HEK293 (cell line): Measurements from ENCODE around the gene NAXE.

Experiments used
- CTCF ChIA-PET: fragments of 350-600 bp; formaldehyde crosslinking; extraction: SDS; loops from one replicate; lab custom pipeline; 2021; ENCODE audit warnings: antibody characterized with exemption; lab: Yijun Ruan, JAX
- POLR2A ChIA-PET: fragments of 300-600 bp; formaldehyde crosslinking; extraction: SDS; loops from one replicate; lab custom pipeline; 2020; ENCODE audit warnings: antibody characterized with exemption, inconsistent platforms; lab: Yijun Ruan, JAX
- H3K27ac ChIP-seq: fragments of 200-500 bp; sonication (Bioruptor generic); 2 replicates; pipeline ENCODE4 v1.5.1; 2014; ENCODE audit warnings: low read depth, low read length, control low read depth, inconsistent platforms; ENCODE audit errors: extremely low read depth
- H3K36me3 ChIP-seq, 2 experiments: fragments of 200-500 bp in 1 of 2; sonication (Bioruptor generic) in 1 of 2; 1 replicate in 1 of 2; 2 replicates in 1 of 2; pipeline ENCODE4 v1.5.1; 2014 to 2017; ENCODE audit warnings: inconsistent platforms in 2 of 2, low read length in 2 of 2; ENCODE audit not compliant: control insufficient read depth in 2 of 2, insufficient read depth in 1 of 2
- H3K4me1 ChIP-seq: fragments of 200-500 bp; sonication (Bioruptor generic); 2 replicates; pipeline ENCODE4 v1.5.1; 2014; ENCODE audit warnings: mild to moderate bottlenecking, low read length, inconsistent platforms; ENCODE audit not compliant: control insufficient read depth, insufficient read depth
- H3K4me3 ChIP-seq: 2 replicates; pipeline ENCODE4 v1.5.1; 2011; ENCODE audit warnings: low read depth, mild to moderate bottlenecking, control low read depth, low read length, moderate library complexity
- H3K9me3 ChIP-seq: fragments of 200-500 bp; sonication (Bioruptor generic); 2 replicates; pipeline ENCODE4 v1.5.1; 2014; ENCODE audit warnings: low read depth, low read length, inconsistent platforms; ENCODE audit not compliant: control insufficient read depth, insufficient read depth
- CTCF ChIP-seq: fragments of 450-650 bp; formaldehyde crosslinking; IDR thresholded peaks from 2 replicates; pipeline ENCODE4 v1.5.1; 2016; ENCODE audit warnings: missing biosample characterization, missing genetic modification characterization
- KLF10 ChIP-seq: fragments of 450-650 bp; IDR thresholded peaks from 2 replicates; pipeline ENCODE4 v1.5.1; 2018; ENCODE audit warnings: missing biosample characterization, mild to moderate bottlenecking, missing genetic modification characterization
- PRDM1 ChIP-seq: fragments of 450-650 bp; formaldehyde crosslinking; IDR thresholded peaks from 2 replicates; pipeline ENCODE4; 2016; ENCODE audit warnings: missing biosample characterization, missing genetic modification characterization
- SCRT2 ChIP-seq: fragments of 450-650 bp; formaldehyde crosslinking; IDR thresholded peaks from 2 replicates; pipeline ENCODE4 v1.5.1; 2016; ENCODE audit warnings: missing biosample characterization, missing genetic modification characterization
- SETDB1 ChIP-seq: IDR thresholded peaks from one replicate; pipeline ENCODE4 v1.6.1; 2017; ENCODE audit warnings: mild to moderate bottlenecking, low read length, moderate library complexity, mixed read lengths; ENCODE audit not compliant: insufficient read length
- ZEB2 ChIP-seq: fragments of 450-650 bp; formaldehyde crosslinking; IDR thresholded peaks from 2 replicates; pipeline ENCODE4 v1.5.1; 2016; ENCODE audit warnings: missing biosample characterization, missing genetic modification characterization
- ZNF121 ChIP-seq: fragments of 450-650 bp; formaldehyde crosslinking; IDR thresholded peaks from 2 replicates; pipeline ENCODE4 v1.5.1; 2016; ENCODE audit warnings: missing biosample characterization, missing genetic modification characterization
- ZNF16 ChIP-seq: fragments of 450-650 bp; formaldehyde crosslinking; IDR thresholded peaks from 2 replicates; pipeline ENCODE4 v1.5.1; 2016; ENCODE audit warnings: low read depth, missing biosample characterization, missing genetic modification characterization
- ZNF280C ChIP-seq: fragments of 450-650 bp; formaldehyde crosslinking; IDR thresholded peaks from 2 replicates; pipeline ENCODE4 v1.5.1; 2016; ENCODE audit warnings: missing biosample characterization, missing genetic modification characterization
- ZNF366 ChIP-seq: fragments of 450-650 bp; formaldehyde crosslinking; conservative IDR thresholded peaks from 2 replicates; pipeline ENCODE4 v1.5.1; 2016; ENCODE audit warnings: missing biosample characterization, missing genetic modification characterization
- ZNF621 ChIP-seq: fragments of 450-650 bp; formaldehyde crosslinking; IDR thresholded peaks from 2 replicates; pipeline ENCODE4 v1.5.1; 2017; ENCODE audit warnings: missing biosample characterization, missing genetic modification characterization
- ZNF707 ChIP-seq: fragments of 450-650 bp; formaldehyde crosslinking; IDR thresholded peaks from 2 replicates; pipeline ENCODE4 v1.5.1; 2016; ENCODE audit warnings: missing biosample characterization, missing genetic modification characterization
- ZNF776 ChIP-seq: fragments of 450-650 bp; formaldehyde crosslinking; IDR thresholded peaks from 2 replicates; pipeline ENCODE4 v1.5.0; 2017; ENCODE audit warnings: missing biosample characterization, missing genetic modification characterization, borderline replicate concordance
- TF ChIP-seq, protein P1 (sequence below): fragments of 450-650 bp; formaldehyde crosslinking; IDR thresholded peaks from 2 replicates; pipeline ENCODE4 v1.5.1; 2016; ENCODE audit warnings: missing biosample characterization, missing genetic modification characterization

Gene NAXE

DNA sequence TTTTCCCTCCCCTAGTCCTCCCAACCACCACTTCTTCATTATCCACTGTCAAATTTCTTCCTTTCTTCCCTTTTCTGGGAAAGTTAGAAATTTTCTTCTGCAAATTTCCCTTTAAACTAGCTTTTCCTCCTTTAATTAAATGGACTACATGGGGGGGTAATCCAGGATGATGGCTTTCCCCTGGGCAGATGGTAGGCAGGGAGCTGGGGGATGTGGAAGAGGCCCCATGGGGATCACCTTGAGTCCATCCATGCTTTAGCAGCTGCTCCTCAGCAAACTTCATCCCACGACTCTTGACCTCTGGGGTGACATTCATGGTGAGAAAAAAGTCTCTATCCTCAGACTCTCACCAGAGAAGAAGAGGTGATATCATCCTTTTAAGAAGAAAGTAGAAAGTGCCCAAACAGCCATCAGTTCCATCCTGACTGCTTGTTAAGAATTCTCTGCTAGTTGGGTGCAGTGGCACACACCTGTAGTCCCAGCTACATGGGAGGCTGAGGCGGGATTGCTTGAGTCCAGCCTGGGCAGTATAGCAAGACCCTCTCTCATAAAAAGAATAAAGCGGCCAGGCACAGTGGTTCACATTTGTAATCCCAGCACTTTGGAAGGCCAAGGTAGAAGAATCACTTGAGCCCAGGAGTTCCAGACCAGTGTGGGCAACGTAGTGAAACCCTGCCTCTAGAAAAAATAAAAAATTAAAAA lies 7.3 kb downstream of the NAXE start:
- Histone ChIP-seq H3K36me3 (peaks cover 0 to 58% of the 10 kb centered on the region in 2 experiments; a peak in 1 of 3 replicates), H3K27ac (no peak overlapping the region), H3K4me3 (no peak overlapping the region), H3K9me3 (no peaks in the 10 kb centered on the region), H3K4me1 (no peaks in the 10 kb centered on the region)
- ChIA-PET CTCF (interaction anchor here (0.6 to 3.3 kb wide), 9 partner anchors 7 to 276 kb away, joined by 3 to 15 read pairs (median 4); partner anchors contain the start of gene NAXE), POLR2A (interaction anchor here (2.2 kb wide), 1 partner anchor 8 kb away, joined by 11 read pairs; the partner anchor contains the start of gene NAXE)
- no peak for TF ChIP-seq ZEB2 (tag by site-specific recombination)
- no peak for TF ChIP-seq ZNF707 (tag by site-specific recombination)
- TF ChIP-seq KLF10 (tag by site-specific recombination): no peak
- no peak for TF ChIP-seq ZNF621 (tag by site-specific recombination)
- no peak for TF ChIP-seq CTCF (tag by site-specific recombination)
- TF ChIP-seq ZNF776 (tag by site-specific recombination): no peak
- no peak for TF ChIP-seq SETDB1
- peak; percentile 97 for TF ChIP-seq ZNF121 (tag by site-specific recombination)
- TF ChIP-seq ZNF366 (tag by site-specific recombination): no peak
- TF ChIP-seq PRDM1 (tag by site-specific recombination): 0 out of 2 replicates have a peak, but pooled peaks have one; percentile 59

- peak; percentile 43; the same call in 1 of the 2 replicates for TF ChIP-seq CTCF (tag by site-specific recombination)
- no peak for TF ChIP-seq ZNF16 (tag by site-specific recombination)
- no peak for TF ChIP-seq ZNF280C (tag by site-specific recombination)
- TF ChIP-seq, protein P1, sequence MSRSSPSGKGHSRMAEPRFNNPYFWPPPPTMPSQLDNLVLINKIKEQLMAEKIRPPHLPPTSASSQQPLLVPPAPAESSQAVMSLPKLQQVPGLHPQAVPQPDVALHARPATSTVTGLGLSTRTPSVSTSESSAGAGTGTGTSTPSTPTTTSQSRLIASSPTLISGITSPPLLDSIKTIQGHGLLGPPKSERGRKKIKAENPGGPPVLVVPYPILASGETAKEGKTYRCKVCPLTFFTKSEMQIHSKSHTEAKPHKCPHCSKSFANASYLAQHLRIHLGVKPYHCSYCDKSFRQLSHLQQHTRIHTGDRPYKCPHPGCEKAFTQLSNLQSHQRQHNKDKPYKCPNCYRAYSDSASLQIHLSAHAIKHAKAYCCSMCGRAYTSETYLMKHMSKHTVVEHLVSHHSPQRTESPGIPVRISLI (tag by site-specific recombination): peak; percentile 95
- TF ChIP-seq SCRT2 (tag by site-specific recombination): peak; percentile 71
- TF ChIP-seq, all 188 proteins: peak for 3
- CTCF ChIA-PET: interaction anchor here (0.6 to 3.3 kb wide), 9 partner anchors 8 to 275 kb away, joined by 3 to 15 read pairs (median 4); partner anchors contain the start of gene NAXE
- peaks cover 0 to 49% of the 10 kb centered on the region in 2 experiments; a peak in 1 of 3 replicates for H3K36me3 ChIP-seq
- H3K4me1 ChIP-seq: no peaks in the 10 kb centered on the region
- H3K9me3 ChIP-seq: no peaks in the 10 kb centered on the region
- no peak overlapping the region for H3K4me3 ChIP-seq
- no peak overlapping the region for H3K27ac ChIP-seq
- POLR2A ChIA-PET: interaction anchor here (2.2 kb wide), 1 partner anchor 9 kb away, joined by 11 read pairs; the partner anchor contains the start of gene NAXE
These were observed 8.2 kb downstream of the NAXE start for GRCh38 chr1:156599811-156600210.
